Lower leg skin (tissue), 4 donors: ENCODE results near the gene RSKR. TPM values are rescaled to one million over a fixed set of nuclear protein-coding genes. Genes with fewer than 3 reads are reported as not detected.
A peak's percentile ranks its signal among the peaks of the same experiment; 100 is the strongest.

Source experiments
- DNase-seq, 2 donors: peaks; one replicate each; pipeline ENCODE4 v3.0.0-alpha.2; 2019; ENCODE audit warnings: low spot score in 2 of 2
- H3K4me3 ChIP-seq: fragments of 200-600 bp; sonication (generic); 2 replicates; pipeline ENCODE4 v1.5.1; 2017; ENCODE audit warnings: mild to moderate bottlenecking, low read depth; ENCODE audit not compliant: poor library complexity, severe bottlenecking
- POLR2A ChIP-seq, 2 donors: fragments of 450-650 bp; IDR thresholded peaks; one replicate each; pipeline ENCODE4 v1.6.1; 2016 to 2017; ENCODE audit warnings: antibody characterized with exemption in 2 of 2, mild to moderate bottlenecking in 1 of 2, moderate library complexity in 1 of 2
- WGBS, 2 donors: methylation state at CpG; one replicate each; pipeline ENCODE4 v1.1.5; 2018; 5-methylcytosine and 5-hydroxymethylcytosine counted together
- intact Hi-C: fragments of 100-400 bp; cut with DNase I; formaldehyde crosslinking; loops from one replicate; pipeline ENCODE4 v1.15.0; 2023; ENCODE audit warnings: low total_unique reads
- total RNA-seq, 4 donors: library from RNA; depleted of rRNA; stranded (reverse); fragments of >200 nt; gene quantifications; one replicate each; pipeline ENCODE4 v1.1.0, GENCODE V29; 2016
- TF ChIP-seq, protein P1 (sequence below), 3 donors: fragments of 450-650 bp; IDR thresholded peaks; one replicate each; pipeline ENCODE4 v1.5.1; 2016; ENCODE audit warnings: antibody characterized with exemption in 3 of 3, mild to moderate bottlenecking in 3 of 3, moderate library complexity in 2 of 3

The RSKR gene
- total RNA-seq, 4 donors from 2014 or later: 6.7 to 8.7 (median 6.9) TPM

DNA sequence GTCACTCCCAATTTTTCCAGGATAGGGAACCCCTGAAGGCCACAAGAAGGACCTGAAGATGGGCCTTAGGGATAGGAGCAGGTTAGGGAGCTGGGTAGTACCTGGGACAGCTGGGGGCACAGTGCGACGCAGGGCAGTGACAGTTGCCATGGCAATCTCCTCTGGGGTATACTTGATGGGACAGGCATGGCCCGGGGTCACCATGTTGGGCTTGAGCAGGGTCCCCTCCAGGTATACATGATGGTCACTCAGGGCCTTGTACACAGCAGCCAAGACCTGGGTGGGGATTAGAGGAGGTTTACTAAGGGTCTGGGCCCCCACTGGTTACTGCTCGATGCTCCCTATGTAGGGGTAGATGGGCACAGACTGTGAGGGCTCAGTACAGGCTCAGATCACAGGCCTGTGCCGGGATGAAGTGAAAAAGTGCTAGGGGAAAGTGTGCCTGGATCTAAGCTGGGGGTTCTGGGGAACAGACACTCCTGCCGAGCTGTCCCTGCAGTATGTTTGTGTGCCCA is 40.0 kb downstream of the RSKR start:
- 94 to 98% methylated on average over 6 of the region's 6 CpGs for WGBS, 2 donors
- DNase-seq: no peak
- H3K4me3 ChIP-seq: no peak overlapping the region
- TF ChIP-seq, protein P1, sequence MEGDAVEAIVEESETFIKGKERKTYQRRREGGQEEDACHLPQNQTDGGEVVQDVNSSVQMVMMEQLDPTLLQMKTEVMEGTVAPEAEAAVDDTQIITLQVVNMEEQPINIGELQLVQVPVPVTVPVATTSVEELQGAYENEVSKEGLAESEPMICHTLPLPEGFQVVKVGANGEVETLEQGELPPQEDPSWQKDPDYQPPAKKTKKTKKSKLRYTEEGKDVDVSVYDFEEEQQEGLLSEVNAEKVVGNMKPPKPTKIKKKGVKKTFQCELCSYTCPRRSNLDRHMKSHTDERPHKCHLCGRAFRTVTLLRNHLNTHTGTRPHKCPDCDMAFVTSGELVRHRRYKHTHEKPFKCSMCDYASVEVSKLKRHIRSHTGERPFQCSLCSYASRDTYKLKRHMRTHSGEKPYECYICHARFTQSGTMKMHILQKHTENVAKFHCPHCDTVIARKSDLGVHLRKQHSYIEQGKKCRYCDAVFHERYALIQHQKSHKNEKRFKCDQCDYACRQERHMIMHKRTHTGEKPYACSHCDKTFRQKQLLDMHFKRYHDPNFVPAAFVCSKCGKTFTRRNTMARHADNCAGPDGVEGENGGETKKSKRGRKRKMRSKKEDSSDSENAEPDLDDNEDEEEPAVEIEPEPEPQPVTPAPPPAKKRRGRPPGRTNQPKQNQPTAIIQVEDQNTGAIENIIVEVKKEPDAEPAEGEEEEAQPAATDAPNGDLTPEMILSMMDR (IDR thresholded peaks at IDR 0.05): no peak
- TF ChIP-seq POLR2A (IDR thresholded peaks at IDR 0.05): no peak
- intact Hi-C loops: no loop called here

DNA sequence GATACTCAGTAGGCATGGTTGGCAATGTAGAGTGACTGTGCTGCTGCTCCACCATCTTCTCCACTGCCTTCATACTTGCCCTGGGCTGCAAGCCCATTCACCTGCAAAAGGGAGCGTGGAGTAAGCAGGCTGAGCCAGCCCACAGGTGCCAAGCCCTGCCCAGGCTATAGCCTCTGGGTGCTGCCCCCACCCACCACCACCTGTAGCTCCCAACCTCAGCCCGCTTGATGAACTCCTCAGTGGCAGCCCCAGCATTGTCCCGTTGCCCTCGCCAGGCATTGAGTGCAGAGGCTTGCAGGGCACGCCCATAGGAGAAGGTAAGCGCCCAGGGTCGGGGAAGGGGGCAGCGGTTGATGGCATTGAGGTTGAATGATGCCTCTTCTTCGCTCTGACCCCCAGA is 40.5 kb downstream of the RSKR start:
- no peak for DNase-seq
- WGBS, 2 donors: 89 to 92% methylated on average over 9 of the region's 9 CpGs
- no peak overlapping the region for H3K4me3 ChIP-seq
- intact Hi-C loops: no loop called here
- no peak for TF ChIP-seq POLR2A (IDR thresholded peaks at IDR 0.05)
- TF ChIP-seq, protein P1 (IDR thresholded peaks at IDR 0.05): no peak

DNA sequence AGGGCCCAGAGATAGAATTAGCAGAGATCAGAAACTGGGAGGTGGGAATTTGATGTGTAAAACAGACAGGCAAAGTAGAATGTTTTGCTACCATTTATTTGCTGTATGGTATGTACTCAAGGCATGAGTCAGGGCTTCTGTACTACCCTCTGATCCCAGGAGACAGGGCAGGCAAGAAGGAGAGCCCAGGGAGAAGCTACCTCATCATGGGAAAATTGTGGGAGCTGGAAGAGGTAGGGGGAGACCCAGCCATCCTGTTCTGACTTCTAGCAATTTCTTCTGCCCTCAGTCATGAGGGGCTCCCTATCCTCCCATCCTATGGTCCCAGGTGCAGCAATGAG is 41.0 kb downstream of the RSKR start:
- no peak for DNase-seq
- no peak for TF ChIP-seq POLR2A (IDR thresholded peaks at IDR 0.05)
- TF ChIP-seq, protein P1 (IDR thresholded peaks at IDR 0.05): no peak
- intact Hi-C loops: no loop called here
- no peak overlapping the region for H3K4me3 ChIP-seq

DNA sequence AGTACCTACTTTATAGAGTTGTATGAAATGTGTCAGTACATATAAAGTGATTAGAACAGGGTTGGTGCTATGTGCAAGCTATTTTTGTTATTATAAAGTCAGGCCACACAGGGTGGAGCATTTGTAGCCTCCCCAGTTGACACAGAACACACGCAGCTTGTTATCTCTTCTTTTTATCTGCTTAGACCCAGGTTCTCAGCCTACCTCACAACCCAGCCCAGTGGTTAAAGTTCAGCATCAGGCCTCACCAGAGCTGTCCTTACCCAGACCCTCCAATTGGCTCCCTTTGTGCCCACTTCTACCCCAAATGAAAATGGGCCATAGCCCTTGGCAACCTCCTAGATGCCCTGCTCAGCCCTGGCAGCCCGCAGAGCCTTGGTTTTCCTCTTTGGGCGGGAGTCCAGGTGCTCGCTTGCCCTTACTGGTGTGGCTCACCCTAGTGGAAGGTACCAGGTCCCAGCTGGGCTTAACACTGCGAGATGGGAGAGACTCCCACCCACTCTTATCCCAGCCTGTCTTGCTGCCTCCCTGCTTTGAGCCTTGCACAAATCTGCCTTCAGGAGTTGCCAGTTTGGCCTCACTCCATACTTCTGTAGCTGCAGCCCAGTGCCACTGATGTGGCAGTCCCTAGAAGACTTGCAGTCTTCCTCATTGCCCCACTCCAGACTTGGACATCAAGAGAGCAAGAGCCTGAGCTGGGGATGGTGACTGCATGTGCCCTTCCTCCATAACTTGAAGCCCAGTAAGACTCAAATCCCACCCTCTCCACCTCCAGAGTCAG is 41.5 kb downstream of the RSKR start:
- DNase-seq: no peak
- 46 to 65% methylated on average over 5 of the region's 5 CpGs for WGBS, 2 donors
- intact Hi-C loops: no loop called here
- no peak for TF ChIP-seq POLR2A (IDR thresholded peaks at IDR 0.05)
- TF ChIP-seq, protein P1 (IDR thresholded peaks at IDR 0.05): no peak
- no peak overlapping the region for H3K4me3 ChIP-seq

DNA sequence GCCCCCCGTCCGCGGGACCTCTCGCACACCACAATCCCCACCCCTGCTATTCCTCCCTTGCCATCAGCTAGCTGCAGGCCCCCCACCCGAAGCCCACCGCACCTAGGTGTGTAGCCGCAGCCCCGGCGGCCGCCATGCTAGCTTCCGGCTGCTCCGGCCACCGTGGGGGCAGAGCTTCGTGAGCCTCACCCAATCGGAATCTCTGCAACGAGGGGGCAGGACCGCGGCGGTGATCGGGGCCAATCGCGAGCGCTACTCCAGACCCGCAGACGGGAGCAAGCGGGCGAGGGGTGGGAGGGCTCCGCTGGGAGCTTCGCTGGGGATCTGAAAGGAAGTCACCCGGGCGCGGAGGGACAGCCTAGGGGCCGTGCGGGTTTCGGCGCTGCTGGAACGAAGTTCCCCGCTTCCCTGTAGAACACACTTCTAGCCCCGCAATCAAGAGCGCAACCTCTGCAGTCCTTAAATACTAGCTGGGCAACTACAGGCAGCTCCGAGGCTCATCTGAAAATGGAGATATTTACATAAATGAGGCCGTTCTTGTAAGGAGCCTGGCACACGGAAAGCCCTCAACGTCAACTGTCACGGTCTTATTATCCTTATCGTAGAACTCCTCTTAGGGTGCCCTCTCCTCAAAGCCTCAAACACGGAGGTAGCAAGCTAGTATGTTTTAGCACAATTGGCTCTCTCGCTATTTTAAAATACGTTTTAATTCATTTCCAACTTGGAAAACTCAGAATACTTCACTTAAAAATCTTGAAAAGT is 42.4 kb downstream of the RSKR start, which contains the start of gene PIGS:
Gene PIGS, minus strand, starts transcription at position 164 of the 762 bp plus-strand sequence. Its CDS starts 28 bp downstream, at position 136.
- TF ChIP-seq, protein P1 (IDR thresholded peaks at IDR 0.05): no peak
- peak in 1 of 2 donors; percentile 3 for TF ChIP-seq POLR2A (IDR thresholded peaks at IDR 0.05)
- 0% methylated on average over 34 to 49 of the region's 49 CpGs for WGBS, 2 donors
- H3K4me3 ChIP-seq: peak within 1 kb of the TSS; percentile 94
- peak; percentile 93 to 99 for DNase-seq
- intact Hi-C loops: no loop called here
